ENCODE data around the gene B3GNT8.

Gene B3GNT8

GRCh38 chr19:41452584-41453275 lies 25.6 kb upstream of the B3GNT8 start:
- TF ChIP-seq CTCF (IDR thresholded peaks at IDR 0.05) = no peak
- TF ChIP-seq ZFX (IDR thresholded peaks at IDR 0.05; ENCODE audit: borderline replicate concordance) = no peak
- H3K27ac ChIP-seq = no peak overlapping the region

GRCh38 chr19:41449865-41450178 lies 22.6 kb upstream of the B3GNT8 start:
- H3K27ac ChIP-seq = no peak overlapping the region
- TF ChIP-seq ZFX (IDR thresholded peaks at IDR 0.05; ENCODE audit: borderline replicate concordance) (no peak), CTCF (IDR thresholded peaks at IDR 0.05) (no peak)

- no peak overlapping the region for H3K27ac ChIP-seq
- TF ChIP-seq ZFX (IDR thresholded peaks at IDR 0.05; ENCODE audit: borderline replicate concordance) (no peak), CTCF (IDR thresholded peaks at IDR 0.05) (peak; percentile 98)
Measured at GRCh38 chr19:41449079-41449864, 22.1 kb upstream of the B3GNT8 start.

GRCh38 chr19:41447732-41448332 lies 20.7 kb upstream of the B3GNT8 start:
- no peak for TF ChIP-seq CTCF (IDR thresholded peaks at IDR 0.05)
- no peak for TF ChIP-seq ZFX (IDR thresholded peaks at IDR 0.05; ENCODE audit: borderline replicate concordance)

GRCh38 chr19:41445575-41445974 lies 18.4 kb upstream of the B3GNT8 start:
- H3K27ac ChIP-seq = no peak overlapping the region
- TF ChIP-seq ZFX (IDR thresholded peaks at IDR 0.05; ENCODE audit: borderline replicate concordance) = no peak
- no peak for TF ChIP-seq CTCF (IDR thresholded peaks at IDR 0.05)

More at GRCh38 chr19:41447732-41448332, 20.7 kb upstream of the B3GNT8 start:
- no peak overlapping the region for H3K27ac ChIP-seq

GRCh38 chr19:41443813-41444455 lies 16.8 kb upstream of the B3GNT8 start:
- TF ChIP-seq ZFX (IDR thresholded peaks at IDR 0.05; ENCODE audit: borderline replicate concordance) = no peak
- TF ChIP-seq CTCF (IDR thresholded peaks at IDR 0.05) = no peak

More at GRCh38 chr19:41443813-41444455, 16.8 kb upstream of the B3GNT8 start:
- no peak overlapping the region for H3K27ac ChIP-seq

Measured in 22Rv1 (cell line).